NCI-H1694 (cell line): Measurements from ENCODE around the gene ELOB.

Source experiments
- DNase-seq: peaks from one replicate; lab custom pipeline; 2025; lab: John Stamatoyannopoulos, UW

The ELOB gene

DNA sequence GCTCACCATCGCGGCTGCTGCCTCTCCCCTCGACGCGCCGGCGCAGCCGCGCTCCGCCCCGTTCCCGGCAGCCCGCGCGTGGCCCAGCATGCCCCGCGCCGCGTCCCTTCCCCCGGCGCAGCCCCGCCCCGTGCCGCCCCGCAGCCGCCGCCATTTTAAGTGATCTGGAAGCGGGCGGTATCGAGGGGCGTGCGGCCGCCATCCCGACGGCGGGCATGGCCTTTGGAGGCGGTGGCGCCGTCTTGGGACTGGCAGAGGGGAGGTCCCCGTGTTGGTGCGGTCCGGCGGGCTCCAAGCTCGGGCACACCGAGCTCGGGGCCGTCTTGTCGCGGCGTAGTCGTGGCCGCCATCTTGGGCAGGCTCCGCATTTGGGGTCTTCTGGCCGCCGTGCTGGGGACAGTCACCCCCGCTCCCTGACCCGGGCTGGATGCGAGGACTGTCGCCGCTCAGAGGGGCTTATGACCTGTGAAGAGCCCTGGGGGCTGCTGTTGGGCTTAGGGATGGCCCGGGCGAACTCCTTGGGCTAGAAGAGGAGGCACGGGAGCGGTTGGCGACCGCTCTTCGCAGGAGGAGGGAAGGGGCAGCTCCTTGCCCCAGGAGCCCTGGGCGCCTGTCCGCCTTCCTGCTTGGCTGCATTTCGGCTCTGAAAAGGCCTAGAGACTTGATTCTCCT lies at the start of gene ELOB:
Gene ELOB (minus strand): TSS at position 50 of the 672 bp plus-strand sequence. CDS start 41 bp downstream, at position 9.
- DNase-seq, result peak; percentile 32

GRCh38 chr16:2825906-2826305 lies 48.8 kb upstream of the ELOB start:
- no peak for DNase-seq

- no peak for DNase-seq
Measured at GRCh38 chr16:2825049-2825742, 48.1 kb upstream of the ELOB start.

- DNase-seq, result no peak
Measured at GRCh38 chr16:2824626-2825025, 47.5 kb upstream of the ELOB start.

- no peak for DNase-seq
Measured at GRCh38 chr16:2822496-2822895, 45.4 kb upstream of the ELOB start.

- no peak for DNase-seq
Measured at GRCh38 chr16:2822158-2822495, 45.0 kb upstream of the ELOB start.

DNA sequence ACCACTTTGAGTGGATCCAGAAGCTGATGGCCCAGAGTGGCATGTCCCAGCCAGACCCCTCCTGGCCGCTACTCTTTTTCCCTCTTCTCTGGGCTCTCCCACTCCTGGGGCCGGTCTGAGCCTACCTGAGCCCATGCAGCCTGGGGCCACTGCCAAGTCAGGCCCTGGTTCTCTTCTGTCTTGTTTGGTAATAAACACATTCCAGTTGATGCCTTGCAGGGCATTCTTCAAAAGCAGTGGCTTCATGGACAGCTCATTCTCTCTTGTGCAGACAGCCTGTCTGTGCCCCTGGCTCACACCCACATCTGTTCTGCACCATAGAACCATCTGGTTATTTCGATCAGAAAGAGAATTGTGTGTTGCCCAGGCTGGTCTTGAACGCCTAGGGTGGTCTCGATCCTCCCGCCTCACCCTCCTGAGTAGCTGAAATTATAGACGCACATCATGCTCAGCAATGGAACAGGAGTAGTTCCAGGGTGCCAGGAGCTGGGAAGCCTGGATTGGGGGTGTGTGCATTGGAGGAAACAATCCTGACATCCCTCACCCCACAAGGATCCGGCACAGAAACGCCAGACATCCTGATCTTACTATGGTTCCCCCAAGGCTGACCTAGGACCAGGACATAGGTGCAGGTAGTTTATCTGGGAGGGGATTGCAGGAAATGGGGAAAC lies 44.5 kb upstream of the ELOB start:
- DNase-seq, result peak; percentile 44

- no peak for DNase-seq
Measured at GRCh38 chr16:2820836-2821486, 43.9 kb upstream of the ELOB start.

GRCh38 chr16:2819939-2820835 lies 43.1 kb upstream of the ELOB start:
- no peak for DNase-seq

DNA sequence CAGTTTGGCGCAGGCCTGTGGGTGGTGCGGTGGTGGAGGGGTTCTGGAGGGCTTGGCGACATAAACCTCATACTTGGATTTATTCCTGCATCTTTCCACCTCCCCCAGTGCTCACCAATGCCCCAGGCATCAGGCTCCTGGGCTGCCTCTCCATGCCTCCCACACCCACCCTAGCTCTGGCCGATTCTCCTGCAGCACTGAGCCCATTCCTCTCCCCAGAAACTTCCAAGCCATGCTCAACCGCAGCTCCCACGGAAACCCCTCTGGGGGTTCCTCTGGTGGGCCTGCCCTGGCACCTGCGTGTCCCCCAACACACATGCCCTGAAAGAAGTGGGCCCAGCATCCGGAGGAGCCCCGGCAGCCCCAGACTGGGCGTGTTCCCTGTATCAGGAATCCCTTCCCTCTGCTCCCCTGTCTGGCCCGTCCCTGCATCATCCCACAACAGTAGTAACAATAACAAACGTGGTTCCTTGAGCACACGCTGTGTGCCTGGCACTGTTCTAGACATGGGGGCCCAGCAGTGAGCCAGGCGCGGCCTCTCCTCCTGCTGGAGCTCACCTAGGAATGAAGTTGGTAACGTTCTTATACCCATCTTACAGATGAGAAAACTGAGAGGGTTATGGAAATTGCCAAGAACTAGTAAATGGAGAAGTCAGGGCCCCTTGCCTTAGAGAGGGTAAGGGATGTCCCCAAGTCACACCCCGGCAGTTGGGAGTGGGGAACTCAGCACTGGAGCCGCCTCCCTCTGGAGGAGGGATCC lies 42.3 kb upstream of the ELOB start:
- DNase-seq, result no peak

DNA sequence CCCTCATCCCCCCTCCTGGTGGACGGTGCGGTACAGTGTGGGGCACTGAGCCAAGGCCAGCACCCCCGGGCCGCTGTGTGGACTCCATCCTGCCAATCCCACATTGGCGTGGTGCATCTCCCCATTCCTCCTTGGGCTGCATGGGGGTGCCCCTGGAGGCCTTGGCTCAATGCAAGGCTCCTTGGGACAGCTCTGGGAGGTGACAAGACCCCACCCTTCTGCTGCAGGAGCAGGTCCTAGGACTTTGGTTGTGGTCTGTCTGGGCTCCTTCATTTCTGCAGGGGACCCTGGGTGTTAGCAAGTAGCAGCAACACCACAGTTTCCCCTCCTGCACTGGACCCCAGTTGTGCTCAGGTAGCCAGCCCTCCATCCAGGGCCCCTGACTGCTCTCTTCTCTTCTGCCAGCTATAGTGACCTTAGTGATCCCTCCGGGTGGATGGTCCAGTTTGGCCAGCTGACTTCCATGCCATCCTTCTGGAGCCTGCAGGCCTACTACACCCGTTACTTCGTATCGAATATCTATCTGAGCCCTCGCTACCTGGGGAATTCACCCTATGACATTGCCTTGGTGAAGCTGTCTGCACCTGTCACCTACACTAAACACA lies 41.3 kb upstream of the ELOB start:
- no peak for DNase-seq

DNA sequence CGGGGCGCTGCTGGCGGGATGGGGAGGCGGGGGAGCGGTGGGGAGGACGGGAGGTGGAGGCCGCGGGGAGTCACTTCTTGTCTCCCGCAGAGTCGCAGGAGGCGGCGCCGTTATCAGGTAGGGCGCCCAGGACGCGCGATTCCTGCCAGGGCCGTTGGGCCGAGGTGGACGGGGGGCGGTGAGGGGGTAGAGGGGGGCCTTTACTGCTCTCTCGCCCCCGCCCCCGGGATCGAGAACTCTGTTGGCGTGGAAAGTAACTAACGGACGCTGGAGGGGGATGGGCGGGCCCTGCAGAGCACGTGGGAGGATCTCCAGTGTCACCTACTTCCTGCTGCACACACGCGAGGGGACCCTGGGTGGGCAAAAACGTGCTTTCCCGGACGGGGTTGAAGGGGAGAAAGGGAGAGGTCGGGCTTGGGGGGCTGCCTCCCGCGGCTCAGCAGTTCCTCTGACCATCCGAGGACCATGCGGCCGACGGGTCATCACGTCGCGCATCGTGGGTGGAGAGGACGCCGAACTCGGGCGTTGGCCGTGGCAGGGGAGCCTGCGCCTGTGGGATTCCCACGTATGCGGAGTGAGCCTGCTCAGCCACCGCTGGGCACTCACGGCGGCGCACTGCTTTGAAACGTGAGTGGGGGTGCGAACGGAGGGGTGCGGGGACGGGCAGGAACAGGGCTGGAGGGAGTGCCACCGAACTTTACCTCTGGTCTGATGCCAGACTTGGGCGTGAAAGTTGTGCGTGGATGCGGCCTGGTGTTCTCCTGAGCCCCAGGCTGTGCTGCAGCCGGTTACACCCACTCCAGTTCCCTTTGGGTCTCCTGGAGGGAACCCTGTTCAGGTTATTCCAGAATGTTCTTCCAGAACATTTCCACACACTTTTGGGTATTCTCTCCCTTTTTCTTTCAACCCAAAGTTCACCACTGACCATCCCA lies 40.5 kb upstream of the ELOB start:
- DNase-seq, result no peak

GRCh38 chr16:2816751-2817339 lies 39.8 kb upstream of the ELOB start, which contains the start of gene PRSS21:
Gene PRSS21, plus strand, starts transcription at chr16:2817237. Its CDS starts 32 bp downstream, at chr16:2817269.
- no peak for DNase-seq

DNA sequence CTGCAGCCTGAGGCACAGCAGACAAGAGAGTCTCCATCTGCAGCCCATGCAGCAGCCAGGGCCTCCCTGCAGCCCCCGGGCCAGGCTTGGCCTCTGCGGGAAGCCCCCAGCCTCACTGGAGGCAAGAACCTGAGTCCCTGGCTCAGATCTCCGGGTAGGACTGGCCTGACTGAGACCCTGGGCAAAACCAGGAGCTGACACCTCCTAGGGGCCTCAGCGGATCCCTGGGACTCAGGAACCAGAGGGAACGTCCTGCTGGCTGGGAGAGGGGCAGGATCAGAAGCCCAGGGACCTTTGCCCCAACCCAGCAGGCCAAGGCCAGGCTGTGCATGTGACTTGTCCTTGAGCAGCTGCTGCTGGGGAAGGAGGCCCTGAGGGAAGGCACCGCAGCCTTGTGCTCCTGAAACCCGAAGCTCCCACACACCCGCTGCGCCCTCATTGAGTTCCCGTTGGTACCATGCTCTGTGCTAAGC lies 38.3 kb upstream of the ELOB start:
- no peak for DNase-seq

GRCh38 chr16:2814551-2815298 lies 37.6 kb upstream of the ELOB start:
- no peak for DNase-seq

DNA sequence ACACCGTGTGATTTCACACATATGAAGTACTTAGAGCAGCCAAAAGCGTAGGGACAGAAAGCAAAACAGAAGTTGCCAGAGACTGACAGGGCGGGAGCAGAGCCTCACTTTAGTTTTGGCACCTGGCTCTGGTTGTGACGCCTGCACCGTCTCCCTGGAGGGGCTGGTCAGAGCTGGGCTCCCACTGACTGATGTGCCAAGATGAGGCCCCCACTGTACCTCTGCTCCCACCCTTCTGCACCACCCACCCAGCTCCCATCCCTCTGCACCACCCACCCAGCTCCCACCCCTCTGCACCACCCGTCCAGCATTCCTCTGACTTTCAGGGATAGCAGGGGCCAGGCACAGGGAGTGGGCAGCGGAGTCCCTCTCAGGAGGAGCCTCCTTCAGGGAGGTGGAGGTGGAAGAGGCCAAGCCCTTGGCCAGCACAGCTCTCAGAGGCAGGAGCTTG lies 36.7 kb upstream of the ELOB start:
- no peak for DNase-seq

GRCh38 chr16:2811703-2812471 lies 34.8 kb upstream of the ELOB start:
- no peak for DNase-seq
